H9 (cell line): ENCODE measurements around the gene TAF3. TPM values are rescaled to one million over a fixed set of nuclear protein-coding genes. Genes with fewer than 3 reads are reported as not detected.

ENCODE experiments used
- DNase-seq: peaks from one replicate; pipeline ENCODE4 v3.0.0-alpha.2; 2017
- H2AFZ ChIP-seq: one replicate; pipeline ENCODE4 v1.6.1; 2013; ENCODE audit warnings: mild to moderate bottlenecking, low read length, control low read depth, moderate library complexity
- H2AK5ac ChIP-seq: 2 replicates; pipeline ENCODE4 v1.6.1; 2013; ENCODE audit warnings: low read length, control low read depth, mixed read lengths; ENCODE audit not compliant: insufficient read length
- H2BK120ac ChIP-seq: one replicate; pipeline ENCODE4 v1.6.1; 2013; ENCODE audit warnings: low read depth, mild to moderate bottlenecking, low read length, control low read depth, inconsistent platforms; ENCODE audit not compliant: poor library complexity, severe bottlenecking
- H2BK12ac ChIP-seq: 2 replicates; pipeline ENCODE4 v1.6.1; 2013; ENCODE audit warnings: low read length, control low read depth, mixed read lengths, low read depth; ENCODE audit not compliant: insufficient read length
- H2BK15ac ChIP-seq: 2 replicates; pipeline ENCODE4 v1.6.1; 2013; ENCODE audit warnings: low read depth, low read length, control low read depth
- H2BK20ac ChIP-seq: one replicate; pipeline ENCODE4 v1.6.1; 2013; ENCODE audit warnings: low read depth, mild to moderate bottlenecking, low read length, control low read depth, inconsistent platforms; ENCODE audit not compliant: poor library complexity, severe bottlenecking
- H2BK5ac ChIP-seq: 2 replicates; pipeline ENCODE4 v1.6.1; 2013; ENCODE audit warnings: low read length, control low read depth, mixed read lengths; ENCODE audit not compliant: insufficient read length
- H3K14ac ChIP-seq: 2 replicates; pipeline ENCODE4 v1.6.1; 2013; ENCODE audit warnings: low read length, control low read depth; ENCODE audit not compliant: insufficient read depth
- H3K18ac ChIP-seq: 2 replicates; pipeline ENCODE4 v1.6.1; 2013; ENCODE audit warnings: low read depth, mild to moderate bottlenecking, mixed read lengths, low read length, control low read depth; ENCODE audit not compliant: insufficient read length
- H3K23ac ChIP-seq: 2 replicates; pipeline ENCODE4 v1.6.1; 2013; ENCODE audit warnings: low read length, control low read depth, mixed read lengths, low read depth; ENCODE audit not compliant: insufficient read length
- H3K23me2 ChIP-seq: 2 replicates; pipeline ENCODE4 v1.6.1; 2013; ENCODE audit warnings: low read depth, mild to moderate bottlenecking, mixed read lengths, low read length, control low read depth; ENCODE audit not compliant: insufficient read length, poor library complexity, severe bottlenecking
- H3K27ac ChIP-seq: 2 replicates; pipeline ENCODE4 v1.5.1; 2013; ENCODE audit warnings: low read length, control low read depth, mixed read lengths, low read depth; ENCODE audit not compliant: insufficient read length
- H3K27me3 ChIP-seq: 2 replicates; pipeline ENCODE4 v1.6.1; 2013; ENCODE audit warnings: low read length, control low read depth, inconsistent platforms; ENCODE audit not compliant: insufficient read depth
- H3K4ac ChIP-seq: 2 replicates; pipeline ENCODE4 v1.6.1; 2013; ENCODE audit warnings: low read depth, mild to moderate bottlenecking, control low read depth, inconsistent platforms, low read length, moderate library complexity
- H3K4me1 ChIP-seq: 2 replicates; pipeline ENCODE4 v1.6.1; 2013; ENCODE audit warnings: low read length, control low read depth, inconsistent platforms; ENCODE audit not compliant: insufficient read depth
- H3K4me2 ChIP-seq: 2 replicates; pipeline ENCODE4 v1.6.1; 2013; ENCODE audit warnings: low read length, control low read depth, mixed read lengths; ENCODE audit not compliant: insufficient read length, insufficient read depth
- H3K56ac ChIP-seq: 2 replicates; pipeline ENCODE4 v1.6.1; 2013; ENCODE audit warnings: low read depth, mild to moderate bottlenecking, mixed read lengths, low read length, control low read depth; ENCODE audit not compliant: insufficient read length
- H3K79me1 ChIP-seq: 2 replicates; pipeline ENCODE4 v1.6.1; 2013; ENCODE audit warnings: low read depth, mild to moderate bottlenecking, moderate library complexity, low read length, control low read depth, inconsistent platforms; ENCODE audit not compliant: insufficient read depth, poor library complexity, severe bottlenecking
- H3K79me2 ChIP-seq: 2 replicates; pipeline ENCODE4 v1.6.1; 2013; ENCODE audit warnings: low read length, control low read depth, inconsistent platforms; ENCODE audit not compliant: insufficient read depth
- H3K9ac ChIP-seq: 2 replicates; pipeline ENCODE4 v1.6.1; 2013; ENCODE audit warnings: low read length, control low read depth, mixed read lengths; ENCODE audit not compliant: insufficient read length; ENCODE audit errors: extremely low read depth
- H3K9me3 ChIP-seq: one replicate; pipeline ENCODE4 v1.6.1; 2013; ENCODE audit warnings: low read depth, low read length, inconsistent platforms; ENCODE audit not compliant: control insufficient read depth
- H3T11ph ChIP-seq: one replicate; pipeline ENCODE4 v1.6.1; 2013; ENCODE audit warnings: mild to moderate bottlenecking, low read length, control low read depth, inconsistent platforms
- H4K20me1 ChIP-seq: one replicate; pipeline ENCODE4 v1.6.1; 2013; ENCODE audit not compliant: control insufficient read depth, insufficient read length, insufficient read depth
- H4K5ac ChIP-seq: 2 replicates; pipeline ENCODE4 v1.6.1; 2013; ENCODE audit warnings: low read depth, mild to moderate bottlenecking, mixed read lengths, low read length, control low read depth; ENCODE audit not compliant: insufficient read length
- H4K8ac ChIP-seq: replicated peaks from 2 replicates; pipeline ENCODE4 v1.6.1; 2013; ENCODE audit warnings: low read length, control low read depth, mixed read lengths, low read depth; ENCODE audit not compliant: insufficient read length
- H4K91ac ChIP-seq: 2 replicates; pipeline ENCODE4 v1.6.1; 2013; ENCODE audit warnings: low read depth, mild to moderate bottlenecking, moderate library complexity, mixed read lengths, low read length, control low read depth; ENCODE audit not compliant: insufficient read length
- H3K27ac Mint-ChIP-seq, 3 experiments: 2 replicates in 2 of 3; 3 replicates in 1 of 3; pipeline ENCODE4 v1.8.0; 2020 to 2021; ENCODE audit warnings: mixed read lengths in 3 of 3, mild to moderate bottlenecking in 1 of 3, moderate library complexity in 1 of 3
- H3K27me3 Mint-ChIP-seq: 2 replicates; pipeline ENCODE4 v1.8.0; 2021; ENCODE audit warnings: low read depth, mild to moderate bottlenecking, moderate library complexity, mixed read lengths
- H3K36me3 Mint-ChIP-seq, 3 experiments: 2 replicates in 2 of 3; 3 replicates in 1 of 3; pipeline ENCODE4 v1.8.0; 2020 to 2021; ENCODE audit warnings: low read depth in 3 of 3, mixed read lengths in 3 of 3; ENCODE audit not compliant: insufficient read depth in 1 of 3
- H3K4me1 Mint-ChIP-seq, 2 experiments: 2 replicates each; pipeline ENCODE4 v1.8.0; 2020; ENCODE audit warnings: mixed read lengths in 2 of 2
- H3K4me3 Mint-ChIP-seq, 2 experiments: 2 replicates in 1 of 2; 3 replicates in 1 of 2; pipeline ENCODE4 v1.8.0; 2020 to 2021; ENCODE audit warnings: mild to moderate bottlenecking in 2 of 2, mixed read lengths in 2 of 2, moderate library complexity in 1 of 2
- H3K9me3 Mint-ChIP-seq, 2 experiments: 2 replicates in 1 of 2; 3 replicates in 1 of 2; pipeline ENCODE4 v1.8.0; 2020; ENCODE audit warnings: mild to moderate bottlenecking in 2 of 2, mixed read lengths in 2 of 2, moderate library complexity in 1 of 2
- CTCF ChIP-seq: fragments of 200-600 bp; sonication (generic); conservative IDR thresholded peaks from 3 replicates; pipeline ENCODE4 v1.8.0; 2021; ENCODE audit warnings: antibody characterized with exemption, mild to moderate bottlenecking
- total RNA-seq: library from RNA; stranded (reverse); gene quantifications from 2 replicates; pipeline ENCODE4 v1.2.1, GENCODE V29; 2021

The TAF3 gene
- total RNA-seq, 1 experiment from 2014 or later: 10.2 TPM

- no peak overlapping the region for H3K27ac ChIP-seq
- H2BK15ac ChIP-seq: no peak overlapping the region
- H4K91ac ChIP-seq: no peak overlapping the region
- no peak overlapping the region for H3K4ac ChIP-seq
- no peak overlapping the region for H3K14ac ChIP-seq
- H3K4me2 ChIP-seq: no peak overlapping the region
- H3K4me1 Mint-ChIP-seq: peaks cover 8% of the 10 kb centered on the region in 2 experiments
- H3K27me3 ChIP-seq: no peaks in the 10 kb centered on the region
- H3K9ac ChIP-seq: no peak overlapping the region
- no peaks in the 10 kb centered on the region for H3K9me3 Mint-ChIP-seq
- no peak overlapping the region for H2AK5ac ChIP-seq
- H2AFZ ChIP-seq: no peak overlapping the region
- no peak overlapping the region for H2BK12ac ChIP-seq
- no peak overlapping the region for H2BK120ac ChIP-seq
- H2BK5ac ChIP-seq: no peak overlapping the region
- H3K56ac ChIP-seq: no peak overlapping the region
- H3K27me3 Mint-ChIP-seq: no peaks in the 10 kb centered on the region
- H3K79me1 ChIP-seq: no peaks in the 10 kb centered on the region
- H3K4me3 Mint-ChIP-seq: no peak overlapping the region
- H4K20me1 ChIP-seq: no peaks in the 10 kb centered on the region
- no peaks in the 10 kb centered on the region for H3K23me2 ChIP-seq
- no peak for DNase-seq
- H4K8ac ChIP-seq: no peak overlapping the region
- no peaks in the 10 kb centered on the region for H3K9me3 ChIP-seq
- H3K23ac ChIP-seq: no peak overlapping the region
- H3K27ac Mint-ChIP-seq: no peak overlapping the region; a peak in 1 of 7 replicates
- no peak overlapping the region for H4K5ac ChIP-seq
- H3K18ac ChIP-seq: no peak overlapping the region
- peaks cover 0 to 8% (median 8%) of the 10 kb centered on the region in 3 experiments; a peak in 3 of 7 replicates for H3K36me3 Mint-ChIP-seq
- H3T11ph ChIP-seq: no peak overlapping the region
- H2BK20ac ChIP-seq: no peak overlapping the region
- no peaks in the 10 kb centered on the region; the same call in 1 of the 2 replicates for H3K79me2 ChIP-seq
- peaks cover 2% of the 10 kb centered on the region; the same call in 1 of the 2 replicates for H3K4me1 ChIP-seq
- TF ChIP-seq CTCF: no peak
Measured at GRCh38 chr10:7833210-7833609, 14.9 kb downstream of the TAF3 start.
